K562 (cell line): ENCODE results near the gene LMBR1. TPM values are rescaled to one million over a fixed set of nuclear protein-coding genes. Genes with fewer than 3 reads are reported as not detected.

Experiments
- ATAC-seq: fragments of 200-7000 bp; cut with Tn5 transposase; 3 replicates; pipeline ENCODE4 v1.9.1; 2020; ENCODE audit warnings: moderate library complexity
- BruUV-seq: library from RNA; stranded (reverse); fragments of 400-500 nt; replicated peaks from 2 replicates; lab custom pipeline; 2021; lab: Mats Ljungman, UMichigan
- CTCF ChIA-PET: fragments of 300-600 bp; formaldehyde crosslinking; extraction: SDS; loops from one replicate; lab custom pipeline; 2021; ENCODE audit warnings: low intra/inter-chr PET ratio; lab: Yijun Ruan, JAX
- POLR2A ChIA-PET: fragments of 300-600, 350-650 bp; sonication (Branson Sonifier 250); formaldehyde crosslinking; extraction: SDS; loops from one replicate; lab custom pipeline; 2021; ENCODE audit warnings: antibody characterized with exemption, inconsistent platforms; lab: Yijun Ruan, JAX
- DNase-seq, 4 experiments: peaks; one replicate each; pipeline versions ENCODE4 v3.0.0 to v3.0.0-alpha.2; 2011 to 2018; ENCODE audit warnings: low spot score in 3 of 4, mixed read lengths in 3 of 4; ENCODE audit errors: extremely low read depth in 1 of 4
- FAIRE-seq: peaks from 2 replicates; lab custom pipeline; 2011; peaks lifted over from hg19 to GRCh38; lab: Jason Lieb, UNC
- H2AFZ ChIP-seq: 2 replicates; pipeline ENCODE4 v1.6.0; 2011; ENCODE audit warnings: low read depth, low read length, control low read depth, inconsistent platforms
- H3K27ac ChIP-seq: fragments of 200-600 bp; 3 replicates; pipeline ENCODE4 v1.8.0; 2011; ENCODE audit warnings: low read depth, mild to moderate bottlenecking, control low read depth, inconsistent platforms, low read length, moderate library complexity, mixed read lengths; ENCODE audit errors: extremely low read depth
- H3K27me3 ChIP-seq, 2 experiments: fragments of 300-600 bp in 1 of 2; 2 replicates in 1 of 2; 3 replicates in 1 of 2; pipeline versions ENCODE4 v1.6.0 to v1.8.0; 2011; ENCODE audit warnings: inconsistent platforms in 2 of 2, low read length in 2 of 2, mild to moderate bottlenecking in 1 of 2, mixed read lengths in 1 of 2, moderate library complexity in 1 of 2; ENCODE audit not compliant: control insufficient read depth in 2 of 2, insufficient read depth in 2 of 2
- H3K36me3 ChIP-seq: fragments of 300-600 bp; 3 replicates; pipeline ENCODE4 v1.8.0; 2011; ENCODE audit warnings: mild to moderate bottlenecking, low read length, inconsistent platforms; ENCODE audit not compliant: control insufficient read depth, insufficient read depth
- H3K4me1 ChIP-seq, 2 experiments: fragments of 200-600 bp in 1 of 2; replicated peaks in 1 of 2; 2 replicates in 1 of 2; 3 replicates in 1 of 2; pipeline versions ENCODE4 v1.5.1 to v1.8.0; 2011; ENCODE audit warnings: inconsistent platforms in 2 of 2, low read length in 2 of 2, mild to moderate bottlenecking in 1 of 2, mixed read lengths in 1 of 2, moderate library complexity in 1 of 2; ENCODE audit not compliant: control insufficient read depth in 2 of 2, insufficient read depth in 2 of 2
- H3K4me2 ChIP-seq: 2 replicates; pipeline ENCODE4 v1.6.1; 2011; ENCODE audit warnings: low read length, control low read depth, inconsistent platforms, mixed read lengths; ENCODE audit not compliant: insufficient read depth
- H3K4me3 ChIP-seq: fragments of 200-600 bp; sonication (generic), shearing (Covaris generic); 2 replicates; pipeline ENCODE4 v1.5.1; 2016; ENCODE audit warnings: control low read depth, inconsistent platforms
- H3K79me2 ChIP-seq: fragments of 200-600 bp; 3 replicates; pipeline ENCODE4 v1.8.0; 2011; ENCODE audit warnings: low read length, inconsistent platforms; ENCODE audit not compliant: control insufficient read depth, insufficient read depth
- H3K9ac ChIP-seq, 2 experiments: 2 replicates each; pipeline versions ENCODE4 v1.6.0 to v1.6.1; 2011; ENCODE audit warnings: low read depth in 2 of 2, low read length in 2 of 2, control low read depth in 1 of 2, inconsistent platforms in 1 of 2, mild to moderate bottlenecking in 1 of 2, mixed read lengths in 1 of 2; ENCODE audit not compliant: insufficient read depth in 1 of 2
- H3K9me1 ChIP-seq: one replicate; pipeline ENCODE4 v1.6.0; 2011; ENCODE audit warnings: inconsistent platforms, mild to moderate bottlenecking, low read length, moderate library complexity; ENCODE audit not compliant: control insufficient read depth, insufficient read depth
- H3K9me3 ChIP-seq: replicated peaks from 2 replicates; pipeline ENCODE4 v1.5.1; 2011; ENCODE audit warnings: low read depth, low read length, inconsistent platforms; ENCODE audit not compliant: control insufficient read depth, insufficient read depth
- H4K20me1 ChIP-seq: replicated peaks from 2 replicates; pipeline ENCODE4 v1.6.1; 2011; ENCODE audit warnings: low read length, inconsistent platforms, mixed read lengths; ENCODE audit not compliant: control insufficient read depth, insufficient read depth
- CBFA2T3 ChIP-seq: fragments of 450-650 bp; IDR thresholded peaks from 2 replicates; pipeline ENCODE4 v1.6.1; 2017
- EGR1 ChIP-seq: fragments of 450-650 bp; conservative IDR thresholded peaks from 2 replicates; pipeline ENCODE4 v1.6.1; 2017; ENCODE audit warnings: mild to moderate bottlenecking
- FOXJ2 ChIP-seq: fragments of 200-800 bp; sonication (Bioruptor generic); IDR thresholded peaks from 2 replicates; pipeline ENCODE4 v1.6.1; 2016; ENCODE audit warnings: missing genetic modification characterization, missing compliant biosample characterization
- GATAD2A ChIP-seq: fragments of 450-650 bp; IDR thresholded peaks from 2 replicates; pipeline ENCODE4 v1.6.1; 2017
- HNRNPLL ChIP-seq: fragments of 200-400 bp; formaldehyde crosslinking; IDR thresholded peaks from 2 replicates; pipeline ENCODE4 v1.6.1; 2017; ENCODE audit warnings: low read length, low read depth, mild to moderate bottlenecking; ENCODE audit not compliant: poor library complexity, severe bottlenecking
- MTA1 ChIP-seq: fragments of 450-650 bp; IDR thresholded peaks from 2 replicates; pipeline ENCODE4 v1.6.1; 2017; ENCODE audit warnings: borderline replicate concordance
- NCOA2 ChIP-seq, 2 experiments: fragments of 450-650 bp; IDR thresholded peaks; 2 replicates each; pipeline ENCODE4 v1.6.1; 2018; ENCODE audit warnings: mild to moderate bottlenecking in 2 of 2, moderate library complexity in 1 of 2; ENCODE audit not compliant: partially characterized antibody in 2 of 2
- NR1H2 ChIP-seq: sonication (generic); formaldehyde crosslinking; IDR thresholded peaks from 2 replicates; pipeline ENCODE4 v1.4.0; 2020; ENCODE audit warnings: mild to moderate bottlenecking, missing genetic modification reagents
- PATZ1 ChIP-seq: fragments of 250-450 bp; sonication (Bioruptor Pico); IDR thresholded peaks from 2 replicates; pipeline ENCODE4 v1.5.0; 2020; ENCODE audit warnings: mild to moderate bottlenecking, borderline replicate concordance
- PHF8 ChIP-seq: fragments of 200-600 bp; sonication (generic); IDR thresholded peaks from 2 replicates; pipeline ENCODE4 v1.6.1; 2012; ENCODE audit warnings: mixed run types, mild to moderate bottlenecking, inconsistent platforms, low read length, moderate library complexity, borderline replicate concordance
- POLR2G ChIP-seq: fragments of 200-400 bp; formaldehyde crosslinking; IDR thresholded peaks from 2 replicates; pipeline ENCODE4 v1.6.1; 2017; ENCODE audit warnings: low read depth, mild to moderate bottlenecking, antibody characterized with exemption, low read length, moderate library complexity
- PTBP1 ChIP-seq: fragments of 200-400 bp; formaldehyde crosslinking; IDR thresholded peaks from 2 replicates; pipeline ENCODE4 v1.6.1; 2017; ENCODE audit warnings: low read depth, low read length
- PYGO2 ChIP-seq: fragments of 450-650 bp; IDR thresholded peaks from 2 replicates; pipeline ENCODE4 v1.6.1; 2016; ENCODE audit warnings: mild to moderate bottlenecking, missing genetic modification characterization, moderate library complexity, missing compliant biosample characterization
- RAD51 ChIP-seq: fragments of 450-650 bp; IDR thresholded peaks from 2 replicates; pipeline ENCODE4 v1.7.1; 2016; ENCODE audit warnings: low read depth, mild to moderate bottlenecking, borderline replicate concordance
- SAFB2 ChIP-seq: fragments of 200-400 bp; formaldehyde crosslinking; IDR thresholded peaks from 2 replicates; pipeline ENCODE4 v1.6.1; 2018; ENCODE audit warnings: borderline replicate concordance, low read length, low read depth, moderate library complexity; ENCODE audit not compliant: severe bottlenecking
- SOX6 ChIP-seq: fragments of 450-650 bp; IDR thresholded peaks from 2 replicates; pipeline ENCODE4 v1.6.1; 2014; ENCODE audit warnings: mild to moderate bottlenecking
- SRF ChIP-seq, 2 experiments: fragments of 250-450, 450-650 bp in 1 of 2; sonication (Bioruptor Pico) in 1 of 2; sonication (generic) in 1 of 2; formaldehyde crosslinking; IDR thresholded peaks; 2 replicates each; pipeline versions ENCODE4 v1.5.0 to v1.5.1; 2020 to 2022; ENCODE audit warnings: mild to moderate bottlenecking in 1 of 2, missing genetic modification reagents in 1 of 2
- TAL1 ChIP-seq: fragments of 450-650 bp; IDR thresholded peaks from 2 replicates; pipeline ENCODE4 v1.6.1; 2016; ENCODE audit warnings: mild to moderate bottlenecking
- ZBTB26 ChIP-seq: fragments of 450-650 bp; formaldehyde crosslinking; IDR thresholded peaks from 2 replicates; pipeline ENCODE4 v1.4.0; 2022; ENCODE audit warnings: missing genetic modification characterization
- ZNF57 ChIP-seq: fragments of 450-650 bp; formaldehyde crosslinking; IDR thresholded peaks from 2 replicates; pipeline ENCODE4 v1.4.0; 2020; ENCODE audit warnings: mild to moderate bottlenecking, moderate library complexity
- ZNF668 ChIP-seq: fragments of 250-450 bp; sonication (Bioruptor Pico); IDR thresholded peaks from 2 replicates; pipeline ENCODE4 v1.8.0; 2022; ENCODE audit warnings: mild to moderate bottlenecking, inconsistent platforms
- WGBS: fragments of 100-300 bp; shearing (Covaris generic); methylation state at CpG from one replicate; pipeline ENCODE4 v1.1.6; 2016; ENCODE audit warnings: low coverage, mixed read lengths; ENCODE audit not compliant: insufficient coverage; ENCODE audit errors: missing lambda C conversion rate; 5-methylcytosine and 5-hydroxymethylcytosine counted together
- in situ Hi-C: fragments of 300-500 bp; cut with MboI; formaldehyde crosslinking; loops from 4 replicates; pipeline ENCODE4 v1.15.0; 2018; ENCODE audit warnings: inconsistent platforms, mixed read lengths
- intact Hi-C: fragments of 100-400 bp; cut with micrococcal nuclease; formaldehyde crosslinking; loops from 2 replicates; pipeline ENCODE4 v1.14.2; 2022
- polyA plus RNA-seq, 8 experiments: library from polyadenylated mRNA; depleted of rRNA in 4 of 8; stranded (reverse) in 5 of 8; unstranded in 3 of 8; fragments of >200 nt; fragmentation: Nextera tagmentation in 2 of 8; fragmentation: Illumina TruSeq in 1 of 8; extraction: Ambion mirVana in 2 of 8; extraction: Trizol in 1 of 8; gene quantifications; 2 replicates each; pipeline versions ENCODE4 v1.2.1 to v1.2.3, GENCODE V29; 2011 to 2014; ENCODE audit warnings: inconsistent platforms in 1 of 8, missing spikeins in 1 of 8
- total RNA-seq, 7 experiments: library from RNA; depleted of rRNA in 6 of 7; stranded (reverse); fragments of >200 nt in 6 of 7; fragmentation: Illumina TruSeq in 2 of 7; extraction: Trizol in 2 of 7; gene quantifications; 2 replicates each; pipeline versions ENCODE4 v1.2.1 to v1.2.3, GENCODE V29; 2011 to 2021; ENCODE audit warnings: low replicate concordance in 1 of 7

LMBR1 gene
- total and polyA plus RNA-seq, 9 of the 15 experiments (the other 6 are each of a cell fraction or from before 2014, with no cell fraction given): 7.7 to 90.0 (median 59.9) TPM

GRCh38 chr7:156765901-156766656 is 126.9 kb downstream of the LMBR1 start:
- Histone ChIP-seq H3K27me3 (no peaks in the 10 kb centered on the region), H3K9me1 (no peaks in the 10 kb centered on the region), H3K27ac (no peak overlapping the region), H3K4me2 (no peak overlapping the region), H3K36me3 (peaks cover 19% of the 10 kb centered on the region), H3K4me1 (peaks cover 0 to 5% of the 10 kb centered on the region in 2 experiments; a peak in 3 of 5 replicates), H2AFZ (no peak overlapping the region), H3K79me2 (0 out of 3 replicates have a peak, but pooled peaks cover 5% of the 10 kb centered on the region), H3K9me3 (peaks cover under 1% of the 10 kb centered on the region; the same call in 1 of the 2 replicates), H3K4me3 (no peak overlapping the region), H3K9ac (no peak overlapping the region), H4K20me1 (0 out of 2 replicates have a peak, but pooled peaks cover 3% of the 10 kb centered on the region)
- BruUV-seq: no TSS peak
- intact Hi-C loops: loop anchor here (5.0 kb wide), 1 partner anchor 204 kb away; no protein-coding TSS in a partner anchor
- DNase-seq (peak in 2 of 4 experiments; percentile 28 to 41), ATAC-seq (peak; percentile 39), FAIRE-seq (no peak)
- CTCF ChIA-PET: no interaction called here
- POLR2A ChIA-PET: no interaction called here
- in situ Hi-C loops: no loop called here
- WGBS: 38% methylated on average over 7 of the region's 7 CpGs
- no peak for TF ChIP-seq SAFB2
- peak; percentile 93 for TF ChIP-seq FOXJ2
- peak; percentile 56 for TF ChIP-seq TAL1
- TF ChIP-seq PATZ1 (CRISPR knock-in tag): no peak
- peak in 1 of 2 experiments; percentile 88; a peak in 1 of 4 replicates for TF ChIP-seq SRF (CRISPR knock-in tag; IDR thresholded peaks at IDR 0.05)
- TF ChIP-seq ZBTB26 (CRISPR knock-in tag): no peak
- no peak for TF ChIP-seq EGR1
- no peak for TF ChIP-seq GATAD2A
- no peak for TF ChIP-seq PTBP1
- TF ChIP-seq MTA1: no peak
- no peak for TF ChIP-seq NR1H2
- no peak for TF ChIP-seq PHF8
- no peak for TF ChIP-seq HNRNPLL
- TF ChIP-seq NCOA2 (IDR thresholded peaks at IDR 0.05; ENCODE audit: partially characterized antibody in 2 of 2): no peak
- peak; percentile 65 for TF ChIP-seq CBFA2T3
- no peak for TF ChIP-seq ZNF57 (CRISPR knock-in tag)
- TF ChIP-seq RAD51: no peak
- 0 out of 2 replicates have a peak, but pooled peaks have one; percentile 16 for TF ChIP-seq SOX6
- no peak for TF ChIP-seq PYGO2 (tag)
- no peak for TF ChIP-seq POLR2G
- no peak for TF ChIP-seq ZNF668 (CRISPR knock-in tag)
